CD4-positive, alpha-beta memory T cell (primary cell): Measurements from ENCODE around the gene SPOPL. TPM values are rescaled to one million over a fixed set of nuclear protein-coding genes. Genes with fewer than 3 reads are reported as not detected.

Experiments
- CTCF ChIA-PET: fragments of 350-600 bp; sonication (Branson Sonifier 250); formaldehyde crosslinking; loops from one replicate; lab custom pipeline; 2021; ENCODE audit warnings: inconsistent platforms; ENCODE audit not compliant: partially characterized antibody; lab: Charles Lee
- POLR2A ChIA-PET: fragments of 350-600 bp; sonication (Branson Sonifier 250); formaldehyde crosslinking; loops from one replicate; lab custom pipeline; 2021; ENCODE audit not compliant: partially characterized antibody; lab: Charles Lee
- DNase-seq, 5 donors: peaks; one replicate each; pipeline versions ENCODE4 v3.0.0 to v3.0.0-alpha.2; 2020 to 2022; ENCODE audit warnings: mixed read lengths in 1 of 5
- H3K27ac ChIP-seq: one replicate; pipeline ENCODE4 v1.7.0; 2013; ENCODE audit warnings: low read depth, low read length
- H3K27me3 ChIP-seq: 2 replicates; pipeline ENCODE4 v1.7.0; 2013; ENCODE audit warnings: mild to moderate bottlenecking, low read length, moderate library complexity; ENCODE audit not compliant: insufficient read depth
- H3K36me3 ChIP-seq: 2 replicates; pipeline ENCODE4 v1.7.0; 2013; ENCODE audit warnings: mild to moderate bottlenecking, low read length, moderate library complexity; ENCODE audit not compliant: insufficient read depth
- H3K4me1 ChIP-seq: 2 replicates; pipeline ENCODE4 v1.7.0; 2013; ENCODE audit warnings: mild to moderate bottlenecking, low read length, moderate library complexity; ENCODE audit not compliant: insufficient read depth
- H3K4me3 ChIP-seq, 2 donors: one replicate each; pipeline ENCODE4 v1.7.0; 2013; ENCODE audit warnings: low read length in 2 of 2, mild to moderate bottlenecking in 1 of 2
- H3K9me3 ChIP-seq, 2 donors: one replicate each; pipeline ENCODE4 v1.7.0; 2013; ENCODE audit warnings: low read length in 2 of 2, control low read depth in 1 of 2; ENCODE audit not compliant: control insufficient read depth in 1 of 2
- H3K27ac Mint-ChIP-seq, 7 donors: one replicate each; pipeline ENCODE4 v1.8.0; 2020 to 2021; ENCODE audit warnings: mixed read lengths in 7 of 7, mild to moderate bottlenecking in 6 of 7, inconsistent platforms in 3 of 7, moderate library complexity in 3 of 7
- H3K27me3 Mint-ChIP-seq, 2 donors: one replicate each; pipeline ENCODE4 v1.8.0; 2020 to 2021; ENCODE audit warnings: mixed read lengths in 2 of 2
- H3K36me3 Mint-ChIP-seq, 2 donors: one replicate each; pipeline ENCODE4 v1.8.0; 2020 to 2021; ENCODE audit warnings: mixed read lengths in 2 of 2, inconsistent platforms in 1 of 2, mild to moderate bottlenecking in 1 of 2
- H3K4me1 Mint-ChIP-seq, 4 donors: one replicate each; pipeline ENCODE4 v1.8.0; 2020 to 2021; ENCODE audit warnings: mixed read lengths in 4 of 4, mild to moderate bottlenecking in 1 of 4
- H3K4me3 Mint-ChIP-seq, 8 donors: one replicate each; pipeline ENCODE4 v1.8.0; 2020 to 2021; ENCODE audit warnings: mixed read lengths in 8 of 8, mild to moderate bottlenecking in 7 of 8, moderate library complexity in 6 of 8, inconsistent platforms in 3 of 8
- H3K9me3 Mint-ChIP-seq, 8 donors: one replicate each; pipeline ENCODE4 v1.8.0; 2020 to 2021; ENCODE audit warnings: mixed read lengths in 8 of 8, mild to moderate bottlenecking in 5 of 8, inconsistent platforms in 3 of 8, moderate library complexity in 1 of 8
- intact Hi-C: fragments of 100-400 bp; cut with micrococcal nuclease; formaldehyde crosslinking; loops from one replicate; pipeline ENCODE4 v1.15.1; 2023
- polyA plus RNA-seq, 2 donors: library from polyadenylated mRNA; unstranded; fragments of 300-500 nt; fragmentation: Illumina TruSeq; gene quantifications; one replicate each; pipeline ENCODE4 v1.2.3, GENCODE V29; 2021
- total RNA-seq, 2 experiments: library from RNA; stranded (reverse); gene quantifications; one replicate each; pipeline ENCODE4 v1.2.3, GENCODE V29; 2021

Gene SPOPL
- total and polyA plus RNA-seq, 4 experiments from 2014 or later = 0.71 to 18.6 (median 10.3) TPM

DNA sequence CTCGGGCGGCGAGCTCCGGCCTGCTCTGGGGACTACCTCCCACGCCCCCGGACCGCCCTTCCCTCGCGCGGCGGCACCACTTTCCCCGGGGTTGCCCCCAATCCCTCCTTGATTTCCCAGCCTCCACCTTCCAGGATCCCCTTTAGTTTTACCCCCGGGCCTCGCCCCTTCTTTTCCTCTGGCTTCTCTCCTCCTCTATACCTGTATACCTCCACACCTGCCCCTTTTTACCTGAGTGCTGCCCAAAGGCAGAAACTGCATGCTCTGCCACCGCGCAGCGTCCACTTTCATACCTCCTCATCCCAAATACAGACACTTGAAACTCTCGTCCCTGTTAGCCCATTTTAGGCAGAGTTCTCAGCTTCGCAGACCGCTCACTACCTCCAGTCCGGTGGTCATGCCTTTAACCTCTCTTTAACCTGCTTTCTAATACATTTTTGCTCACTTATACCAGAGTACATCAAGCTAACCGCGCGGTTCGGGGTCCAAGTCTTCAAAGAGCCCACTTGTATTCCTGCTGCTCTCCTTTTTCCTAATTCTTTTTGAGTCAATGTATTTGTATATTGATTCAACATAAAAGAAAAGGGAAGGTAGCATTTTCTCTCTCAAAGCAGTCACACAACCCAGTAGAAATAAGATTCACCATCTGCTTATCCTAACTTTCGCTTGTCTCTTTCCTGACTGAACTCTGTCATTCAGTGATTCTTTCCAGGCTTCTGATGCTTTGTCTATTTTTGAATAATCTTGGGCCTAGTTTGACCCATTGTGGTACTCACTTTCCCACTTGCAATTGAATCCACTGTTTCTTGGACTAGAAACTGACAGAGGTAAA, 901 bp downstream of the SPOPL start:
- H3K4me3 Mint-ChIP-seq = peak overlapping the region; percentile 96 to 100 (median 98)
- peak in 1 of 5 donors; percentile 9 for DNase-seq
- intact Hi-C loops = loop anchor here (1.0 kb wide), 1 partner anchor 8 kb away; no protein-coding TSS in a partner anchor
- H3K27ac Mint-ChIP-seq = peak overlapping the region; percentile 89 to 96 (median 95)
- Histone ChIP-seq H3K4me3 (peak overlapping the region; percentile 40 to 64), H3K4me1 (peaks cover 44% of the 10 kb centered on the region), H3K9me3 (no peaks in the 10 kb centered on the region), H3K36me3 (no peaks in the 10 kb centered on the region), H3K27ac (peak overlapping the region; percentile 52), H3K27me3 (no peaks in the 10 kb centered on the region)
- H3K9me3 Mint-ChIP-seq = no peaks in the 10 kb centered on the region
- H3K4me1 Mint-ChIP-seq = peaks cover 36 to 48% (median 42%) of the 10 kb centered on the region in 4 donors
- peaks cover 0 to 6% of the 10 kb centered on the region in 2 donors for H3K36me3 Mint-ChIP-seq
- H3K27me3 Mint-ChIP-seq = no peaks in the 10 kb centered on the region
- CTCF ChIA-PET = no interaction called here
- POLR2A ChIA-PET = no interaction called here

- peaks cover 0 to 6% of the 10 kb centered on the region in 2 donors for H3K36me3 Mint-ChIP-seq
- H3K9me3 Mint-ChIP-seq = no peaks in the 10 kb centered on the region
- no peaks in the 10 kb centered on the region for H3K27me3 ChIP-seq
- H3K4me3 ChIP-seq = peak overlapping the region; percentile 40 to 64
- CTCF ChIA-PET = no interaction called here
- H3K27ac Mint-ChIP-seq = peak overlapping the region; percentile 1 to 96 (median 95)
- no peak overlapping the region for H3K27ac ChIP-seq
- DNase-seq = peak in 2 of 5 donors; percentile 10 to 11
- peak overlapping the region; percentile 96 to 100 (median 98) for H3K4me3 Mint-ChIP-seq
- intact Hi-C loops = no loop called here
- H3K4me1 ChIP-seq = peaks cover 44% of the 10 kb centered on the region
- no peaks in the 10 kb centered on the region for H3K27me3 Mint-ChIP-seq
- H3K9me3 ChIP-seq = no peaks in the 10 kb centered on the region
- peaks cover 36 to 48% (median 43%) of the 10 kb centered on the region in 4 donors for H3K4me1 Mint-ChIP-seq
- H3K36me3 ChIP-seq = no peaks in the 10 kb centered on the region
- POLR2A ChIA-PET = no interaction called here
Observed at GRCh38 chr2:138503087-138503442, 1.5 kb downstream of the SPOPL start.

DNA sequence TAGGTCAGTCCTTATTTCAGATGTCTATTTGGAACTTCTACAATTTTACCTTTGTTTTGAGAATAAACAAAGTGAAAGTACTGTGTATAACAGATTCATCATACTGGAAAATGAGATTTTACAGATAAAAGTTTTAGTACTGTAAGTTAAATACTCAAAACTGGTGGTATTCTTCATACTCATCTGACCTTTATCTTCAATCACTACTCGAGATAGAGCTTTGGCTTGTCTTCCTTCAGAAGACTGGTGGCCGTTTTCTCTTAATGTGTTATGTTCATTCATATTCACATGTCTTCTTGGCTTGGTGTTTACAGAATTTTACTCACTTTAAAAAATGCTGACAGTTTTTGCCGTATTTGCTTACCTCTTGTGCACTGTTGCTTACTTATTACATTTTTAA, 2.1 kb downstream of the SPOPL start:
- DNase-seq = no peak
- no peaks in the 10 kb centered on the region for H3K9me3 Mint-ChIP-seq
- no peaks in the 10 kb centered on the region for H3K27me3 Mint-ChIP-seq
- ChIA-PET POLR2A (no interaction called here), CTCF (no interaction called here)
- intact Hi-C loops = no loop called here
- Histone ChIP-seq H3K4me1 (peaks cover 44% of the 10 kb centered on the region), H3K27me3 (no peaks in the 10 kb centered on the region), H3K27ac (no peak overlapping the region), H3K9me3 (no peaks in the 10 kb centered on the region), H3K36me3 (no peaks in the 10 kb centered on the region), H3K4me3 (no peak overlapping the region)
- peaks cover 1 to 6% of the 10 kb centered on the region in 2 donors for H3K36me3 Mint-ChIP-seq
- H3K4me3 Mint-ChIP-seq = peak overlapping the region; percentile 96 to 100 (median 98)
- peak overlapping the region in 6 of 7 donors; percentile 6 to 96 (median 71) for H3K27ac Mint-ChIP-seq
- H3K4me1 Mint-ChIP-seq = peaks cover 37 to 49% (median 43%) of the 10 kb centered on the region in 4 donors

GRCh38 chr2:138504092-138504491, 2.5 kb downstream of the SPOPL start:
- POLR2A ChIA-PET = no interaction called here
- Histone ChIP-seq H3K4me1 (peaks cover 44% of the 10 kb centered on the region), H3K4me3 (no peak overlapping the region), H3K27me3 (no peaks in the 10 kb centered on the region), H3K36me3 (no peaks in the 10 kb centered on the region), H3K9me3 (no peaks in the 10 kb centered on the region), H3K27ac (no peak overlapping the region)
- no peak for DNase-seq
- CTCF ChIA-PET = no interaction called here
- Mint-ChIP-seq H3K9me3 (no peaks in the 10 kb centered on the region), H3K36me3 (peaks cover 3 to 6% of the 10 kb centered on the region in 2 donors), H3K27ac (peak overlapping the region in 4 of 7 donors; percentile 34 to 96 (median 71)), H3K27me3 (no peaks in the 10 kb centered on the region), H3K4me3 (peak overlapping the region; percentile 96 to 100 (median 98)), H3K4me1 (peaks cover 37 to 52% (median 44%) of the 10 kb centered on the region in 4 donors)
- intact Hi-C loops = no loop called here

GRCh38 chr2:138504546-138505235, 3.1 kb downstream of the SPOPL start:
- DNase-seq = no peak
- intact Hi-C loops = no loop called here

GRCh38 chr2:138507267-138507666, 5.7 kb downstream of the SPOPL start:
- Histone ChIP-seq H3K36me3 (no peaks in the 10 kb centered on the region), H3K9me3 (no peaks in the 10 kb centered on the region), H3K4me3 (no peak overlapping the region), H3K4me1 (peaks cover 35% of the 10 kb centered on the region), H3K27ac (no peak overlapping the region), H3K27me3 (no peaks in the 10 kb centered on the region)
- POLR2A ChIA-PET = no interaction called here
- H3K27ac Mint-ChIP-seq = no peak overlapping the region
- CTCF ChIA-PET = no interaction called here
- peaks cover 0 to 2% (median 0%) of the 10 kb centered on the region in 8 donors for H3K9me3 Mint-ChIP-seq
- DNase-seq = no peak
- H3K36me3 Mint-ChIP-seq = peaks cover 5 to 12% of the 10 kb centered on the region in 2 donors
- peaks cover 42 to 58% (median 51%) of the 10 kb centered on the region in 4 donors for H3K4me1 Mint-ChIP-seq
- H3K4me3 Mint-ChIP-seq = no peak overlapping the region
- intact Hi-C loops = no loop called here
- H3K27me3 Mint-ChIP-seq = peaks cover 0 to 2% of the 10 kb centered on the region in 2 donors

More at GRCh38 chr2:138504546-138505235, 3.1 kb downstream of the SPOPL start:
- H3K4me1 Mint-ChIP-seq = peaks cover 40 to 56% (median 47%) of the 10 kb centered on the region in 4 donors
- no peaks in the 10 kb centered on the region for H3K27me3 Mint-ChIP-seq
- peaks cover 6 to 7% of the 10 kb centered on the region in 2 donors for H3K36me3 Mint-ChIP-seq
- Histone ChIP-seq H3K36me3 (no peaks in the 10 kb centered on the region), H3K27me3 (no peaks in the 10 kb centered on the region), H3K27ac (no peak overlapping the region), H3K4me3 (no peak overlapping the region), H3K9me3 (no peaks in the 10 kb centered on the region), H3K4me1 (peaks cover 44% of the 10 kb centered on the region)
- POLR2A ChIA-PET = no interaction called here
- peak overlapping the region in 1 of 7 donors; percentile 18 for H3K27ac Mint-ChIP-seq
- CTCF ChIA-PET = no interaction called here
- peak overlapping the region in 6 of 8 donors; percentile 59 to 100 (median 84) for H3K4me3 Mint-ChIP-seq
- H3K9me3 Mint-ChIP-seq = no peaks in the 10 kb centered on the region

DNA sequence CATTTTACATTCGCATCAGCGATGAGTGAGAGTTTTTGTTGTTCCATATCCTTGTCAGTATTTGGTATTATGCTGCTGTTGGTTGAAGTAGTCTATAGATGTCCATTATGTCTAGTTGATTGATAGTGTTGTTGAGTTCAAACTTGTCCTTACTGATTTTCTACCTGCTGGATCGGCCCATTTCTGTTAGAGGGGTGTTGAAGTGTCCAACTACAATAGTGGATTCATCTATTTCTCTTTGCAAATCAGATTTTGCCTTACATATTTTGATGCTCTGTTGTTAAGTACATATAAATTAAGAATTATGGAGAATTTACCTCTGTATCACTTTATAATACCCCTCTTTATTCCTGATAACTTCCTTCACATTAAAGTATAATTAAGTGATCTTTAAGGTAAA, 8.7 kb downstream of the SPOPL start:
- Mint-ChIP-seq H3K4me3 (no peak overlapping the region), H3K4me1 (peaks cover 40 to 55% (median 47%) of the 10 kb centered on the region in 4 donors), H3K9me3 (peaks cover 0 to 5% (median 2%) of the 10 kb centered on the region in 8 donors), H3K36me3 (peaks cover 2 to 16% of the 10 kb centered on the region in 2 donors), H3K27me3 (peaks cover 0 to 2% of the 10 kb centered on the region in 2 donors), H3K27ac (no peak overlapping the region)
- ChIA-PET CTCF (no interaction called here), POLR2A (no interaction called here)
- Histone ChIP-seq H3K36me3 (no peaks in the 10 kb centered on the region), H3K4me3 (no peak overlapping the region), H3K27me3 (no peaks in the 10 kb centered on the region), H3K4me1 (peaks cover 16% of the 10 kb centered on the region), H3K27ac (no peak overlapping the region), H3K9me3 (no peaks in the 10 kb centered on the region)
- no peak for DNase-seq
- intact Hi-C loops = loop anchor here (1.0 kb wide), 1 partner anchor 8 kb away; no protein-coding TSS in a partner anchor
